22Rv1 (cell line): Measurements from ENCODE around the gene DNAJB8.

ENCODE experiments used
- H3K27ac ChIP-seq: fragments of 450-650 bp; 2 replicates; pipeline ENCODE4 v1.5.1; 2017
- ZFX ChIP-seq: fragments of 450-650 bp; IDR thresholded peaks from 2 replicates; pipeline ENCODE4 v1.6.1; 2017; ENCODE audit warnings: antibody characterized with exemption, borderline replicate concordance
- TF ChIP-seq, protein P1 (sequence below): fragments of 450-650 bp; IDR thresholded peaks from 2 replicates; pipeline ENCODE4 v1.5.1; 2017; ENCODE audit warnings: mild to moderate bottlenecking

The DNAJB8 gene

DNA sequence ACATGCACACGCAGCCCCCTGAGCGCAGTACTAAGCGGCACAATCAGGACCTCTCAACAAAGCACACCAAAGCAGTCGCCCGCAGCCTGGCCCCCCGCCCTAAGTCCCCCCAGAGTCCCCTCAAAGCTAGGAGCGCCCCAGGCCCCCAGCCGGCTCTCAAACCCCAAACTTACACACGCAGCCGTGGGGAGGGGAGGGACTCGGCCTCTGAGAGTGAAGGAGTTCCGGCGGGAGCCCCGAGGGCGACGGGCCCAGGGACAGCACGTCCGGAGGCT is 20.8 kb upstream of the DNAJB8 start:
- TF ChIP-seq ZFX: no peak
- TF ChIP-seq, protein P1, sequence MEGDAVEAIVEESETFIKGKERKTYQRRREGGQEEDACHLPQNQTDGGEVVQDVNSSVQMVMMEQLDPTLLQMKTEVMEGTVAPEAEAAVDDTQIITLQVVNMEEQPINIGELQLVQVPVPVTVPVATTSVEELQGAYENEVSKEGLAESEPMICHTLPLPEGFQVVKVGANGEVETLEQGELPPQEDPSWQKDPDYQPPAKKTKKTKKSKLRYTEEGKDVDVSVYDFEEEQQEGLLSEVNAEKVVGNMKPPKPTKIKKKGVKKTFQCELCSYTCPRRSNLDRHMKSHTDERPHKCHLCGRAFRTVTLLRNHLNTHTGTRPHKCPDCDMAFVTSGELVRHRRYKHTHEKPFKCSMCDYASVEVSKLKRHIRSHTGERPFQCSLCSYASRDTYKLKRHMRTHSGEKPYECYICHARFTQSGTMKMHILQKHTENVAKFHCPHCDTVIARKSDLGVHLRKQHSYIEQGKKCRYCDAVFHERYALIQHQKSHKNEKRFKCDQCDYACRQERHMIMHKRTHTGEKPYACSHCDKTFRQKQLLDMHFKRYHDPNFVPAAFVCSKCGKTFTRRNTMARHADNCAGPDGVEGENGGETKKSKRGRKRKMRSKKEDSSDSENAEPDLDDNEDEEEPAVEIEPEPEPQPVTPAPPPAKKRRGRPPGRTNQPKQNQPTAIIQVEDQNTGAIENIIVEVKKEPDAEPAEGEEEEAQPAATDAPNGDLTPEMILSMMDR: no peak
- H3K27ac ChIP-seq: peak overlapping the region; percentile 96

- peak overlapping the region; percentile 96 for H3K27ac ChIP-seq
- TF ChIP-seq, protein P1: no peak
- TF ChIP-seq ZFX: no peak
Observed at GRCh38 chr3:128486681-128487537, 20.2 kb upstream of the DNAJB8 start.

GRCh38 chr3:128486205-128486628 is 19.5 kb upstream of the DNAJB8 start:
- H3K27ac ChIP-seq: peak overlapping the region; percentile 96
- TF ChIP-seq, protein P1: no peak
- TF ChIP-seq ZFX: no peak

DNA sequence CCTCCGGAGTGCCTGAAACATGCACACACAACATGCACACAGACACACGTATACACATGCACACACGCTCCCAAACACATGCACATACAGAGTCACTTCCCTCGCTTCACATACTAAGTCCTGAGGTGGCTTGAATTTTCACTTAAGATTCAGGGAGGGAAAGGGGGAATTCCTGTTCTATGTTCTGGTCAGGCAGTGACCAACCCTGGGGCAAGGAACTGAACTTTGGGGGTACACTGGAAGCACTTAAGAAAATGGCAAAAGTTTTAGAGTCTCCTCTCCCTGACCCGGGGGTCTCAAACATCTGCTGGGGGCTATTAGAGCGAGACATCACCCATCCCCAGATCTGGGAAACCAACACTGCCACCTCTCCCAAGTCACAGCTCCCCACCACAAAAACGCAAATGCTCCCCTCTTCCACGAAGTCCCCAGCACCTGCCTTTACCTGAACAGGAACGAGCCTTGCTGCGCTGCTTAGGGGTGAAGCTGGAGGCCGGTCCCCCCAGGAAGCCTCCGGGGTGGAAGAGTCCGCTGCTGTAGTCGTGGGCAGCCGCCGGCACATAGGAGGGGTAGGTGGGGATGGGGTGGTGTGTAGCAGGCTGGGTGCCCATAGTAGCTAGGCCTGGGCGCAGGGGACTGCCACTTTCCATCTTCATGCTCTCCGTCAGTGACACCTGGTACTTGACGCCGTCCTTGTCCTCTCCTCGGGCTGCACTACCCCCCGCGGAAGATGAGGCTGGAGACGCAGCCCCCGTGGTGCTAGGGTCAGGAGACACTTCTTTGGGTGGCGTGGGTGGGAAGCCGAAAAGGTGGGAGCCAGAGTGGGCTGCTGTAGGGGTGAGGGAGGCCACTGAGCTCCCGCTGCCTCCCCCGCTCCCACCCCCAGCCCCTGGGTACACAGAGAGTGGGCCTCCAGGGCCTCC is 18.9 kb upstream of the DNAJB8 start:
- H3K27ac ChIP-seq: peak overlapping the region; percentile 96
- TF ChIP-seq ZFX: no peak
- TF ChIP-seq, protein P1: no peak

DNA sequence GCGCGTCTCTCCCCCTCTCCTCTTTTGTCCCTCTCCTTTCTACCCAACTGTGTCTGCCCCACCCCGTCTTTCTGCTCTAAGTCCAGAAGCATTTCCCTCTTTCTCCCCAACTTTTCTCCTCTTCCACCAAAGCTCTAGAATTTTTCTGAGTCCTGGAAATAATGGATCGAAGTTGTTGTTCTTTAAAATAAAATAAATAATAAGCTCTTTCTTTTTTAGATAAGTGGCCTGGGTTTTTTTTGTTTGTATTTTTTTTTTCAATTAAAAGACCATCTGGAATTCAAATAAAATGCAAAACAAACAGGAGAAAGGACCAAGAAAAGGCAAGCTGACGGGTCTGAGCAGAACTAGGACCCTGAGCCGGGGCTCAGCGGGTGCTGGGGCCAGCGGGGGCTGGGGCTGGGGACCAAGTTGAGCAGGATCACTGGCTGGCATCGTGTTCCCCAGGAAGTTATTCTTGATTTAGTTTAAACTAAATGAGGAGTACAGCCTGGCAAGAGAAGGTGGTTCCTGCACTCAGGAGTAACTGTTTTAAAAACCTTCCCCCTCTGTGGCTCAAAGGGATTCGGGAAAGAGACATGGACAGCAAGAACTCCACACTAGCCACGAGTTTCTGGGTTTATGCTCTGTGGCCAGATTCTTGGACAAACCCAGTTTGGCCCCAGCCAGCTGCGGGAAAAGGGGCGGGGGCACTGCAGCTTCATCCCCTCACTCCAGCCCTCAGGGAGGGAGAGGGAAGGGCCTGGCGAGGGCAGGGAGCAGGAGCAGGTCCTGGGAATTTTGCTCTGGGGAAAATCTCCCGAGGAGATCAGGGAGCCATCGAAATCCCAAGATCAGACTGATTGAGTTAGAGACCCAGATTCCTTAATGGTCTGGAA is 18.0 kb upstream of the DNAJB8 start:
- TF ChIP-seq ZFX: no peak
- TF ChIP-seq, protein P1: no peak
- H3K27ac ChIP-seq: peak overlapping the region; percentile 96

- peak overlapping the region; percentile 96 for H3K27ac ChIP-seq
- TF ChIP-seq ZFX: no peak
Observed at GRCh38 chr3:128483657-128484403, 17.1 kb upstream of the DNAJB8 start.
